ENCODE results near the gene LTC4S. TPM values are rescaled to one million over a fixed set of nuclear protein-coding genes. Genes with fewer than 3 reads are reported as not detected.

The LTC4S gene
- total RNA-seq, 2 experiments from 2014 or later: 0.48 to 1.1 TPM

DNA sequence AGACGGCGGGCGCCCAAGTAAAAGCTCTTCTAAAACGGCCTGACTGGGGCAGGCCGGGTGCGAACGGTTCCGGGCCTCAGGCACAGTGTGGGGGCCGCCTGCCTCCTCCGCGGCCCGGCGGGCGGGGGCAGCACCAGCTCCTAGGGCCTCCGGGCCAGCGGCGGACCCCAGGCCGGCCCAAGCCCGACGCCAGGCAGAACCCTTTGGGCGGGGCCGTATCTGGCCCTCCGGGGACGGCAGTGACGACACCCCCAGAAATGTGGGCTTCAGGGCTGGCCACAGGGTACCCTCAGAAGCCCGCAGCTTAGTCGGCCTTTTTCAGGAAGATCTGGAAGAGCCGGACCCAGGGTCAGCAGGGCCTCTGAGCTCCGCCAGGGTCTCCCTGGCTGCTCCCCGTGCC is 4.0 kb downstream of the LTC4S start:
- ChIA-PET POLR2A (no interaction called here), CTCF (interaction anchor here (0.9 to 5.2 kb wide), 4 partner anchors 10 to 116 kb away, joined by 3 to 46 read pairs (median 3); partner anchors contain the start of gene CBY3)
- H3K36me3 Mint-ChIP-seq: peaks cover 21% of the 10 kb centered on the region
- H3K9me3 Mint-ChIP-seq: no peaks in the 10 kb centered on the region
- intact Hi-C loops (cut with micrococcal nuclease): loop anchor here (2.0 to 10.0 kb wide), 2 partner anchors 35 to 243 kb away; partner anchors contain the start of gene RUFY1
- no peaks in the 10 kb centered on the region for H3K27me3 Mint-ChIP-seq
- DNase-seq: no peak
- H3K4me1 Mint-ChIP-seq (ENCODE audit: low read depth): peaks cover 32% of the 10 kb centered on the region
- H3K4me3 Mint-ChIP-seq: no peak overlapping the region
- no peak overlapping the region for H3K27ac Mint-ChIP-seq

DNA sequence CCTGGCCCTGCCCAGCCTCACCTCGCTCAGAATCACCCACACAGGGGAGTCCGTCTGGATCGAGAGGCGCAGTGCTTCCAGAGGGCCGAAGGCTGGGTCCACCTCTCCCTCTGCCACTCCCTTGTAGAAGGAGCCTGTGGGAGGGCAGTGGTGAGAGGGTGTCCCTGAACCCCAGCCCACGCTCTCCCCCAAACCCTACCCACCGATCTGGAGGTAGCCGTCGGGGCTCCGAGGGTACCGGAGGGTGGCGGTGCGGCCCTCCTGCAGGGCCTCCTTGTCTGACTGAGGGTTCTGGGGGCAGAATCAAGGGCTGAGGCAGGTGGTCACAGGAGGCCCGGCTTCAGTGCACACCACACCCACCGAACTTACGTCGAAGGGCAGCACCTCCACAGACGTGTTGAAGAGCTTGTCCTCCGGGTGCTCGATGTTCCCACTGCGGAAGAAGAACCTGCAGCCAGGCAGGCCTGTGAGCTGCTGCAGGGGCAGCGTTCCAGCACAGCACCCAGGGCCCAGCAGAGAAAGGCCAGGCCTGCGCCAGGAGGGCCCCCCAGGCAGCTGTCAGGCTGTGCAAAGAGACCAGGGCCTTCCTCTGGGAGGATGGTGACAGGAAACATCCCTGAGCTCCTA is 4.5 kb downstream of the LTC4S start:
- POLR2A ChIA-PET: no interaction called here
- intact Hi-C loops (cut with micrococcal nuclease): loop anchor here (10.0 kb wide), 1 partner anchor 243 kb away; the partner anchor contains the start of gene RUFY1
- Mint-ChIP-seq H3K4me1 (ENCODE audit: low read depth) (peaks cover 36% of the 10 kb centered on the region), H3K27me3 (no peaks in the 10 kb centered on the region), H3K36me3 (peaks cover 21% of the 10 kb centered on the region), H3K4me3 (no peak overlapping the region), H3K9me3 (no peaks in the 10 kb centered on the region), H3K27ac (no peak overlapping the region)
- CTCF ChIA-PET: interaction anchor here (0.9 to 5.2 kb wide), 5 partner anchors 9 to 117 kb away, joined by 3 to 46 read pairs (median 3); partner anchors contain the start of gene CBY3
- no peak for DNase-seq

DNA sequence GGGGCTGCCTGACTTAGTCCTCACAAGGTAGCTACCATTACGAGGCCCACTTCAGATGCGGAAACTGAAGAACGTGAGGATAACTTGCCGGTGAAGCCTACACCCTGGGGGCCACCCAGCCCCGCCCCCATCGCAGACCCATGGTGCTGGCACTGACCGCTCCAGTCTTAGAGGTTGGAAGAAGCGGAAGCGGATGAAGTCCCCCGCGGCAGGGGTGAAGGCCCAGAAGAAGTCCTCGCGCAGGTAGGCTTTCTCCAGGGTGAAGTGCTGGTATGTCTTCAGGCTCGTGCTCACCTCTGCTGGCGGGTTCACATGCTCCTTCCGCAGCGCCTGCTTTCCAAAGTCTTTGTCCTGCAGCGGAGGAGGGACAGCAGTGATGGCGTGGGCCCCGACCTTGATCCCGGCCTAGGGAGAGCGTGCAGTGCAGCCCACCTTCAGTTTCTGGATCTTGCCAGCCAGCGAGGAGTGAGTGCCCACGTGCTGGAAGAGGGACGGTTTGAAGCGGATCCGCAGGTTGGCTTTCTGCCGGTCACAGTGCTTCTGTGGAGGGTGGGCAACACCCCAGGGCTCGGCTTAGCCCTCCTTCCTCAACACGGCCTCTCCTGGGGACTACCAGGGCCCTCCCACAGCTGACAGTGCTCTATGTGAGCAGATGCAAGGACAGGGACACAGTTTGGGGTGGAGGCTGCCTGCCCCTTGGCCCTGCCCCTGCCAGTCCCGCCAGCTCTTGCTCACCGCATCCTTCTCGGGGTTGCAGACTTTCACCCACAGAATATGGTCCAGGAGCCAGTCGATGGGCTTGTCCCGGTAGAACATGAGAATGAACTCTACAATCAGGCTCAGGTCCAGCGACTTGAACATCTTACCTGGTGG is 5.2 kb downstream of the LTC4S start:
- H3K36me3 Mint-ChIP-seq: peaks cover 21% of the 10 kb centered on the region
- H3K27ac Mint-ChIP-seq: no peak overlapping the region
- H3K9me3 Mint-ChIP-seq: no peaks in the 10 kb centered on the region
- intact Hi-C loops (cut with micrococcal nuclease): loop anchor here (10.0 kb wide), 1 partner anchor 244 kb away; the partner anchor contains the start of gene RUFY1
- CTCF ChIA-PET: interaction anchor here (0.9 kb wide), 2 partner anchors 59 to 65 kb away, joined by 3 read pairs; no protein-coding TSS in a partner anchor
- H3K27me3 Mint-ChIP-seq: no peaks in the 10 kb centered on the region
- POLR2A ChIA-PET: no interaction called here
- DNase-seq: no peak
- H3K4me3 Mint-ChIP-seq: no peak overlapping the region
- peaks cover 36% of the 10 kb centered on the region for H3K4me1 Mint-ChIP-seq (ENCODE audit: low read depth)

DNA sequence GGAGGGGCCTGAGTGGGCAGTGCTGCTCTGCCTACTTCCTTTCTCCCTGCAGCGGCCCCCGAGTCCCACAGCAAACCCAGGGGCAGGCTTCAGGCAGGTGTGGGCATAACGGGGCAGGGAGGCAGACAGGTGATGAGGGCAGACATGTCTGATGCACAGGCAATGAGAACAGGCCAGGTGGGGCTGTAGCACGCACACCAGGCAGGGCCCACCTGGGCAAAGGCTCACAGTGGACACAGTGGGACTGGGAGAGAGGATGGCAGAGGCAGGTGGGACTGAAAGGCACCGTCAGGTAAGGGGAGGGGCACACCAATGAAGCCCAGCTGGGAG is 5.8 kb downstream of the LTC4S start:
- peaks cover 21% of the 10 kb centered on the region for H3K36me3 Mint-ChIP-seq
- CTCF ChIA-PET: no interaction called here

DNA sequence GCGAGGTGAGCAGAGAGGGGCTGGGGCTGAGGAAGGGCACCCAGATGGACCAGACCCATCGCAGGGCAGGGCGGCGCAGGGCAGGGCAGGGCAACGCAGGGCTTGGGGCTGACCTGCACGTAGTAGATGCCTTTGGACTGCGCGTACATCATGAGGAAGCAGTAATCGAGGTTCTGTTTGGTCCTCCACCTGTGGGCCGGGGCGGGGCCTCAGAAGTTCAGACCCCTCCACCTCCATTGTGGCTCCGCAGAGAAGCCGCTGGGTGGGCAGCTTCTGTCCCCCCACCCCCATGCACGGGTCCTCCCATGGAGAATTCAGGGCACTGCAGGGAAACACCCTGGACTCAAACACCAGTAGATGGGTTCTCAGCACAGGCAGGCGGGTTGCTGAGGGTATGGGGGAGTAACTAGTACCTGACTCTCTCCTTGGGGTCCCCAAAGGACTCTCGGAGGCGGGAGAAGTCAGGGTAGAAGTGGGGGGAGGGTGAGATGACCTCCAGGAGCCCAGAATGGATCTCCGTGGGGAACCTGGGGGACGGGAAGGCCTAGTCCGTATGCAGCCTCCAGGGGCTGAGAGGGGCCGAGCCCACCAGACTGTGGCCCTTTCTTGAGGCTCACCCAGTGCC is 6.4 kb downstream of the LTC4S start:
- H3K27ac Mint-ChIP-seq: no peak overlapping the region
- H3K36me3 Mint-ChIP-seq: peaks cover 25% of the 10 kb centered on the region

More for the DNA sequence above, 5.8 kb downstream of the LTC4S start:
- Mint-ChIP-seq H3K27me3 (no peaks in the 10 kb centered on the region), H3K9me3 (no peaks in the 10 kb centered on the region), H3K4me3 (no peak overlapping the region), H3K27ac (no peak overlapping the region), H3K4me1 (ENCODE audit: low read depth) (peaks cover 37% of the 10 kb centered on the region)
- POLR2A ChIA-PET: no interaction called here
- intact Hi-C loops (cut with micrococcal nuclease): loop anchor here (10.0 kb wide), 1 partner anchor 245 kb away; the partner anchor contains the start of gene RUFY1
- DNase-seq: no peak

DNA sequence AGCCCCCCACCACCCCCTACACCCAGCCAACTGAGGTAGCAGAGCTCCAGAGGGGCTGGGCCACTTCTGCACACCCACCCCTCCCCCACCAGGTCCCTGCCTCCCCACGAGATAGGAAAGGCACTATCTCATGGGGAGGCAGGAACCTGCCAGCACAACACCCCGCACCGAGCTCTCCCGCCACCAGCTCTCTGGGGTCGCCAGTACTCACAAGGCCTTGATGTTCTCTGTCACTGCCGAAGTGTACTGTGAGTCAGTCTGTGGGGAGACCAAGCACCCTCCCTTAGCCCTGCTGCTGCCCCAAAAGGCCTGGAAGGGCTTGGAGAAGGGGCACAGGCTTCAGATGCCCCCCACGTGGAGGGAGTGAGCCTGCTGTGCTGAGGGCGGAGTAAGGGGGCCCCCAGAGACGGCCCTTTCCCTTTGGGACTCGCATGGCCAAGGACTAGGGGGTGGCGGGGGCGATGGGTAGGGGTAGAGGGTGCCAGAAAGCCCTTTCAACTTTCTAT is 7.0 kb downstream of the LTC4S start:
- no peaks in the 10 kb centered on the region for H3K9me3 Mint-ChIP-seq
- no peak for DNase-seq
- H3K27ac Mint-ChIP-seq: no peak overlapping the region
- ChIA-PET POLR2A (no interaction called here), CTCF (interaction anchor here (0.7 to 2.1 kb wide), 2 partner anchors 19 to 95 kb away, joined by 3 to 11 read pairs; partner anchors contain the start of gene SQSTM1)
- H3K27me3 Mint-ChIP-seq: no peaks in the 10 kb centered on the region
- intact Hi-C loops (cut with micrococcal nuclease): loop anchor here (5.0 kb wide), 3 partner anchors 37 to 178 kb away; partner anchors contain the start of gene HNRNPH1
- H3K36me3 Mint-ChIP-seq: peaks cover 27% of the 10 kb centered on the region
- peaks cover 39% of the 10 kb centered on the region for H3K4me1 Mint-ChIP-seq (ENCODE audit: low read depth)
- H3K4me3 Mint-ChIP-seq: no peak overlapping the region

More for the DNA sequence above, 6.4 kb downstream of the LTC4S start:
- no peak overlapping the region for H3K4me3 Mint-ChIP-seq
- peaks cover 37% of the 10 kb centered on the region for H3K4me1 Mint-ChIP-seq (ENCODE audit: low read depth)
- H3K9me3 Mint-ChIP-seq: no peaks in the 10 kb centered on the region
- DNase-seq: no peak
- intact Hi-C loops (cut with micrococcal nuclease): loop anchor here (5.0 kb wide), 3 partner anchors 37 to 178 kb away; partner anchors contain the start of gene HNRNPH1
- ChIA-PET CTCF (interaction anchor here (0.7 kb wide), 1 partner anchor 96 kb away, joined by 3 read pairs; no protein-coding TSS in a partner anchor), POLR2A (no interaction called here)
- no peaks in the 10 kb centered on the region for H3K27me3 Mint-ChIP-seq

DNA sequence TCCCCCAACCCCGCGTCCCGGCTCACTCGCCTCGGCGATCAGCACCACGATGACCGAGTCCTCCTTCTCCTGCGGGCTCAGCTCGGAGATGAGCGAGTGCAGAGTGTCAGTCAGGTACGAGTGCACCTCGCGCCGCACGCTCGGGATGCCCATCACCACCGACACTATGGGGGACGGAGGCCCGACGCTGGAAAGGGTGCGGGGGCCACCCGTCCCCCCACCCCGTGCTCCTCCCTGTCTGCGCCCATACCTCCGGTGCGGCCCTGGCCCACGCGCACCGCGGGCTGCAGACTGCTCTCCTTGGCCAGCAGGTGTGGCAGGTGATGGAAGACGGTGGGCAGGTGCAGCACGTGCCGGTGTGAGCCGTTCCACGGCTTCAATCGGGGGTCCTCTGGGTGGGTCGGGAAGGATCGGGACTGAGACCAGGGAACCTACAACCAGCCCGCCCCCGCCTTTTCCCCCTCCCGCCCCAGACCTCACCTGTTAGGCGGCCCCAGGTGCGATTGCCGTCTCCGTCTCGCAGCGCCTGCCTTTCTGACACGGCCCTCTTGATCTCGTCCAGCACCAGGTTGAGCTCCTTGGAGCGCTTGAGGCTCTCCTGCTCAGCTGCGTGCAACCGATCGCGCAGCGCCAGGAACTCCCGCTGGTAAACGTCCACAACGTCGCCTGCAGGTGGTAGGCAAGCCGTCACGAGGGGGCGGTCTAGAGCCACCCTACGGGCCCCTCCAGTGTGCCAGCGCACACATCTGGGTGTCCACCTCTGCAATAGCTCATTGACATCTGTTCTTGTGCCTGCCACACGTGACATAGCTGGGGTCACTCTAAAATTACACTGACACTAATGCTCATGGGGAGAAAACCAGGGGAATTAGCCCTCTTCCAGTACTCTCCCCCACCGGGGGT is 7.8 kb downstream of the LTC4S start:
- H3K9me3 Mint-ChIP-seq: no peaks in the 10 kb centered on the region
- POLR2A ChIA-PET: interaction anchor here (1.0 to 1.4 kb wide), 5 partner anchors 12 to 57 kb away, joined by 3 to 4 read pairs (median 3); partner anchors contain the start of genes MRNIP and SQSTM1
- peak; percentile 90 for DNase-seq
- intact Hi-C loops (cut with micrococcal nuclease): loop anchor here (2.0 to 5.0 kb wide), 4 partner anchors 36 to 179 kb away; partner anchors contain the start of gene HNRNPH1
- CTCF ChIA-PET: interaction anchor here (0.6 to 2.4 kb wide), 28 partner anchors 8 to 290 kb away, joined by 3 to 17 read pairs (median 5); partner anchors contain the start of genes CBY3, LTC4S, MAML1 and MRNIP
- peak overlapping the region; percentile 8 for H3K27ac Mint-ChIP-seq
- H3K4me3 Mint-ChIP-seq: no peak overlapping the region
- no peaks in the 10 kb centered on the region for H3K27me3 Mint-ChIP-seq
- peaks cover 38% of the 10 kb centered on the region for H3K4me1 Mint-ChIP-seq (ENCODE audit: low read depth)
- peaks cover 27% of the 10 kb centered on the region for H3K36me3 Mint-ChIP-seq

DNA sequence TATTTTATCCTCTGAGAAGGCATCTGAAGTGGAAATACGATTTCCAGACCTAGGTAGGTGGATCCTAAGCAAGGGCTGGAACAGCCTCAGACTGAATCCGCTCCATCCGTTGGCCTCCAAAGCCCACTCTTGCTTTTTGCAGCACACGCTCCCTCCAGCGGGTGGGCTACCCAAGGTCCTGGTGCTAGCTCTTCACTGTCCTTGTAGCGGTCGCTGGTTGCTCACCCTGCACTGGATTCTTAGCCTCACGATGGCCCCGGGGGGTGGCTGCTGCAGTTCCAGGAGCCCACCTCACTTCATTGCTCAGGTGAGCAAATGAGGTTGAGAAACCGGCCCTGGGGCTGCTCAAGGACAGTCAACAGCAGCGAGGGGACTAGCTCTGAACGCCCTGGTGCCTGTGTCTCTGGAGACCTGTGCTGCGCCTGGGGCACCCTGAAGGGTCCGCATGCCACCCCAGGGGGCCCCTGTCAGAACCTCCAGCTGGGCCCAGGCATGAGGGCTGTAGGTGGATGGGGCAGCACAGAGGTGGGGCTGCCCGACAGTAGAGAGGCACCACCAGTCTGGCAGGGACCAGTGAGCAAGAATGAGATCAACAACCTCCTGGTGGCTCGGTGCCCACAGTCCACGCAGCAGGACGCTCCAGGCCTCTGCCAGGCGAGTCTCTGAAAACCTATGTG is 8.6 kb downstream of the LTC4S start:
- ChIA-PET POLR2A (interaction anchor here (1.0 to 1.4 kb wide), 5 partner anchors 11 to 56 kb away, joined by 3 to 4 read pairs (median 3); partner anchors contain the start of genes MRNIP and SQSTM1), CTCF (interaction anchor here (0.6 to 2.4 kb wide), 25 partner anchors 9 to 289 kb away, joined by 3 to 17 read pairs (median 5); partner anchors contain the start of genes CBY3, LTC4S, MAML1 and MRNIP)
- Mint-ChIP-seq H3K27ac (peak overlapping the region; percentile 40), H3K4me1 (ENCODE audit: low read depth) (peaks cover 33% of the 10 kb centered on the region), H3K36me3 (peaks cover 23% of the 10 kb centered on the region), H3K4me3 (no peak overlapping the region), H3K27me3 (no peaks in the 10 kb centered on the region), H3K9me3 (no peaks in the 10 kb centered on the region)
- intact Hi-C loops (cut with micrococcal nuclease): loop anchor here (2.0 to 5.0 kb wide), 4 partner anchors 35 to 180 kb away; partner anchors contain the start of gene HNRNPH1
- DNase-seq: no peak

DNA sequence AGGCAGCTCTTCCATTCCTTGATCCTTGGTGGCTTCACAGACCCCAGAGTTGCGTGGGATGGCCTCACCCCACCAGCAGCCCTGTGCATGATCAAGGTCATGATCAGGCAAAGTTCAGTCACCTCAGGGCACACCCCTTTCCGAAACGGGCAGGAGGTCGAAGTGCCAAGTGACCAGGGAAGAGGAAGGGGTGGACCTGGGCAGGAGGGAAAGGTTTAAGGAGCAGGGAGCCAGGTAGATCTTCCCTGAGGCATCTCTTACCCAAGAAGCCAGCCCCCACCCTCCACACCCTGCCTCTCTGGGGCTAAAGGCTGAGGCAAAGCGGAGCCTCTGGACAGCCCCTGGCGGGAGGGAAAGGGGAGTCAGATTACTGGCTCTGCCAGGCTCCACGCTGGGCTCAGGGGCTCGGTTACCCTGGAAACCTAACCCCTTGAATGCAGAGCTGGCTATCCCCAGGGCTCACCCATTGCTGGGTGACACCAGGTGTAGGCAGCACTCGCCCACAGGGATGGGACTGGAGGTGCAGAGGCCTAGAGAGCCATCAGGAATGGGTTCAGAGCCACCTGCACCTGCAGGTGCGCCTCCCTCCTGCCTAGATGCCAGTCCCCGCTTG is 9.3 kb downstream of the LTC4S start:
- POLR2A ChIA-PET: interaction anchor here (1.4 to 3.9 kb wide), 3 partner anchors 17 to 56 kb away, joined by 4 to 19 read pairs (median 4); partner anchors contain the start of genes MRNIP and SQSTM1
- H3K36me3 Mint-ChIP-seq: peaks cover 23% of the 10 kb centered on the region
- H3K4me3 Mint-ChIP-seq: no peak overlapping the region

More for the DNA sequence above, 9.3 kb downstream of the LTC4S start:
- DNase-seq: no peak
- Mint-ChIP-seq H3K27me3 (no peaks in the 10 kb centered on the region), H3K9me3 (no peaks in the 10 kb centered on the region), H3K4me1 (ENCODE audit: low read depth) (peaks cover 33% of the 10 kb centered on the region), H3K27ac (peak overlapping the region; percentile 40)
- CTCF ChIA-PET: interaction anchor here (1.0 to 2.4 kb wide), 8 partner anchors 8 to 122 kb away, joined by 3 to 11 read pairs (median 6); partner anchors contain the start of genes CBY3, LTC4S and SQSTM1
- intact Hi-C loops (cut with micrococcal nuclease): loop anchor here (2.0 to 5.0 kb wide), 4 partner anchors 34 to 181 kb away; partner anchors contain the start of gene HNRNPH1
